HepG2 (cell line): ENCODE measurements around the gene MLLT10. TPM values are rescaled to one million over a fixed set of nuclear protein-coding genes. Genes with fewer than 3 reads are reported as not detected.

ENCODE experiments used
- HNF1A ChIP-seq, 2 experiments: sonication (generic) in 1 of 2; formaldehyde crosslinking in 1 of 2; IDR thresholded peaks; 2 replicates each; pipeline versions ENCODE4 v1.4.0 to v1.6.1; 2016 to 2020; ENCODE audit warnings: borderline replicate concordance in 1 of 2, low read depth in 1 of 2, mild to moderate bottlenecking in 1 of 2, missing genetic modification reagents in 1 of 2
- POLR2A ChIP-seq, 2 experiments: IDR thresholded peaks; 2 replicates each; pipeline ENCODE4 v1.6.1; 2011; ENCODE audit warnings: low read depth in 2 of 2, low read length in 2 of 2, mild to moderate bottlenecking in 1 of 2, moderate library complexity in 1 of 2; ENCODE audit not compliant: insufficient read depth in 1 of 2
- POLR2G ChIP-seq: fragments of 200-400 bp; formaldehyde crosslinking; IDR thresholded peaks from 2 replicates; pipeline ENCODE4 v1.6.1; 2018; ENCODE audit warnings: mild to moderate bottlenecking, low read depth, low read length, moderate library complexity
- REL ChIP-seq: sonication (generic); formaldehyde crosslinking; conservative IDR thresholded peaks from 2 replicates; pipeline ENCODE4 v1.8.0; 2022; ENCODE audit warnings: mild to moderate bottlenecking, missing genetic modification reagents, moderate library complexity
- SMAD3 ChIP-seq: sonication (generic); formaldehyde crosslinking; IDR thresholded peaks from 2 replicates; pipeline ENCODE4 v1.4.0; 2020; ENCODE audit warnings: missing genetic modification reagents
- SRSF1 ChIP-seq: fragments of 200-400 bp; formaldehyde crosslinking; optimal IDR thresholded peaks from 2 replicates; pipeline ENCODE3; 2017; ENCODE audit warnings: mild to moderate bottlenecking, low read depth, low read length, moderate library complexity
- ZNF180 ChIP-seq: sonication (generic); formaldehyde crosslinking; IDR thresholded peaks from 2 replicates; pipeline ENCODE4 v1.4.0; 2020; ENCODE audit warnings: low read depth, missing genetic modification reagents, borderline replicate concordance
- ZNF232 ChIP-seq: sonication (generic); formaldehyde crosslinking; IDR thresholded peaks from 2 replicates; pipeline ENCODE4 v1.4.0; 2020; ENCODE audit warnings: missing genetic modification reagents, borderline replicate concordance
- ZNF280B ChIP-seq: sonication (generic); formaldehyde crosslinking; IDR thresholded peaks from 2 replicates; pipeline ENCODE4 v1.5.0; 2020; ENCODE audit warnings: missing genetic modification reagents, mild to moderate bottlenecking, borderline replicate concordance
- ZNF652 ChIP-seq: IDR thresholded peaks from 2 replicates; pipeline ENCODE4 v1.6.1; 2016; ENCODE audit warnings: low read depth, borderline replicate concordance
- polyA plus RNA-seq, 8 experiments: library from polyadenylated mRNA; depleted of rRNA in 3 of 8; stranded (reverse) in 7 of 8; unstranded in 1 of 8; fragments of >200 nt; fragmentation: Illumina TruSeq in 4 of 8; extraction: Trizol in 4 of 8; gene quantifications; 2 replicates each; pipeline versions ENCODE4 v1.2.1 to v1.2.3, GENCODE V29; 2011 to 2016; ENCODE audit warnings: low read depth in 4 of 8, missing spikeins in 1 of 8, mixed read lengths in 1 of 8; ENCODE audit not compliant: insufficient read depth in 1 of 8
- total RNA-seq, 5 experiments: library from RNA; depleted of rRNA; stranded (reverse); fragments of >200 nt; fragmentation: Illumina TruSeq; extraction: Trizol; gene quantifications; 2 replicates each; pipeline ENCODE4 v1.2.3, GENCODE V29; 2016; ENCODE audit warnings: low read depth in 1 of 5
- TF ChIP-seq, protein P1 (sequence below): IDR thresholded peaks from 2 replicates; pipeline ENCODE4 v1.6.1; 2016
- TF ChIP-seq, protein P2 (sequence below), 2 experiments: sonication (generic) in 1 of 2; formaldehyde crosslinking in 1 of 2; IDR thresholded peaks; 2 replicates each; pipeline versions ENCODE4 v1.6.1 to v1.9.0; 2014 to 2022; ENCODE audit warnings: antibody characterized with exemption in 1 of 2, borderline replicate concordance in 1 of 2, inconsistent platforms in 1 of 2, low read depth in 1 of 2, missing genetic modification reagents in 1 of 2
- TF ChIP-seq, protein P3 (sequence below): sonication (generic); formaldehyde crosslinking; conservative IDR thresholded peaks from 2 replicates; pipeline ENCODE4 v1.8.0; 2022; ENCODE audit warnings: mild to moderate bottlenecking, moderate library complexity, missing genetic modification reagents

Gene MLLT10
- total and polyA plus RNA-seq, 2 of the 13 experiments (the other 11 are each of a cell fraction or from before 2014, with no cell fraction given): 51.3 to 84.1 TPM

DNA sequence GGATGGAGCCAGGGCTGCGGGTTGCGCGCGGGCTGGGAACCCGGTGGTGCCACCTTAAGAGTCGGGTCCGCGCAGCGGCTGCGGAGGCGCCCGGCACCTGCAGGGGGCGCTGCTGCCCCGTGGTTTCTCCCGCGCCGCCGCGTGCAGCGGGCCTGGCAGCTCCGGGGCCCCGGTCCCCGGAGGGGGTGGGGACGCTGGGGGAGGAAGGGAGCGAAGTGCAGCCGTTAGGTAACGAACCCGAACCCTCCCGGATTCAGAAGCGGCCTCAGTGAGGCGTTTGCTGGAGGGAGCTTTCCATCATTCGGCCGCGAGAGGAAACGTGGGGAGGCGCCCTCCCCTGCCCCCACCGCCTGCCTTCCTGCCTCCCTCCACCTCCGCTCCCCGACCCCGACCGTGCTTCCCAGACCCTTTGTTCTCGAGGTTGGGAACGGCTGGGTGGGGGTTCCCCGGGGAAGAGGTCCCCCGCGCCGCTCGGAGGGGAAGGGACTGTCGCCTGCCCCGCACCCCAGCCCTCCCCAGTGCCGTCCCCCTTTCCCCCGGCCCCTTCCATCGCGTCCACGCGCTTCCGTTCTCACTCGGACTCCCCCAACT, 38.2 kb upstream of the MLLT10 start (continued):
- TF ChIP-seq, protein P1, sequence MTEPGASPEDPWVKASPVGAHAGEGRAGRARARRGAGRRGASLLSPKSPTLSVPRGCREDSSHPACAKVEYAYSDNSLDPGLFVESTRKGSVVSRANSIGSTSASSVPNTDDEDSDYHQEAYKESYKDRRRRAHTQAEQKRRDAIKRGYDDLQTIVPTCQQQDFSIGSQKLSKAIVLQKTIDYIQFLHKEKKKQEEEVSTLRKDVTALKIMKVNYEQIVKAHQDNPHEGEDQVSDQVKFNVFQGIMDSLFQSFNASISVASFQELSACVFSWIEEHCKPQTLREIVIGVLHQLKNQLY (CRISPR knock-in tag): peak; percentile 92
- TF ChIP-seq ZNF280B (peak; percentile 81; the same call in 1 of the 2 replicates), ZNF652 (CRISPR knock-in tag) (no peak; the same call in 1 of the 2 replicates), SRSF1 (no peak), POLR2A (IDR thresholded peaks at IDR 0.05; ENCODE audit: insufficient read depth in 1 of 2, low read depth in 2 of 2, low read length in 2 of 2) (peak in 1 of 2 experiments; percentile 98; a peak in 2 of 4 replicates), SMAD3 (peak; percentile 88; the same call in 1 of the 2 replicates), ZNF180 (CRISPR knock-in tag) (no peak), HNF1A (IDR thresholded peaks at IDR 0.05; ENCODE audit: low read depth) (no peak), HNF1A (CRISPR knock-in tag; IDR thresholded peaks at IDR 0.05; ENCODE audit: borderline replicate concordance) (peak; percentile 77; the same call in 1 of the 2 replicates), REL (CRISPR knock-in tag) (peak; percentile 88; the same call in 1 of the 2 replicates), POLR2G (peak; percentile 89), ZNF232 (CRISPR knock-in tag) (no peak; the same call in 1 of the 2 replicates)
- TF ChIP-seq, protein P2, sequence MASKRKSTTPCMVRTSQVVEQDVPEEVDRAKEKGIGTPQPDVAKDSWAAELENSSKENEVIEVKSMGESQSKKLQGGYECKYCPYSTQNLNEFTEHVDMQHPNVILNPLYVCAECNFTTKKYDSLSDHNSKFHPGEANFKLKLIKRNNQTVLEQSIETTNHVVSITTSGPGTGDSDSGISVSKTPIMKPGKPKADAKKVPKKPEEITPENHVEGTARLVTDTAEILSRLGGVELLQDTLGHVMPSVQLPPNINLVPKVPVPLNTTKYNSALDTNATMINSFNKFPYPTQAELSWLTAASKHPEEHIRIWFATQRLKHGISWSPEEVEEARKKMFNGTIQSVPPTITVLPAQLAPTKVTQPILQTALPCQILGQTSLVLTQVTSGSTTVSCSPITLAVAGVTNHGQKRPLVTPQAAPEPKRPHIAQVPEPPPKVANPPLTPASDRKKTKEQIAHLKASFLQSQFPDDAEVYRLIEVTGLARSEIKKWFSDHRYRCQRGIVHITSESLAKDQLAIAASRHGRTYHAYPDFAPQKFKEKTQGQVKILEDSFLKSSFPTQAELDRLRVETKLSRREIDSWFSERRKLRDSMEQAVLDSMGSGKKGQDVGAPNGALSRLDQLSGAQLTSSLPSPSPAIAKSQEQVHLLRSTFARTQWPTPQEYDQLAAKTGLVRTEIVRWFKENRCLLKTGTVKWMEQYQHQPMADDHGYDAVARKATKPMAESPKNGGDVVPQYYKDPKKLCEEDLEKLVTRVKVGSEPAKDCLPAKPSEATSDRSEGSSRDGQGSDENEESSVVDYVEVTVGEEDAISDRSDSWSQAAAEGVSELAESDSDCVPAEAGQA (IDR thresholded peaks at IDR 0.05; ENCODE audit: low read depth): no peak
- TF ChIP-seq, protein P2 (CRISPR knock-in tag; IDR thresholded peaks at IDR 0.05; ENCODE audit: borderline replicate concordance): 0 out of 2 replicates have a peak, but pooled peaks have one; percentile 87
- TF ChIP-seq, protein P3, sequence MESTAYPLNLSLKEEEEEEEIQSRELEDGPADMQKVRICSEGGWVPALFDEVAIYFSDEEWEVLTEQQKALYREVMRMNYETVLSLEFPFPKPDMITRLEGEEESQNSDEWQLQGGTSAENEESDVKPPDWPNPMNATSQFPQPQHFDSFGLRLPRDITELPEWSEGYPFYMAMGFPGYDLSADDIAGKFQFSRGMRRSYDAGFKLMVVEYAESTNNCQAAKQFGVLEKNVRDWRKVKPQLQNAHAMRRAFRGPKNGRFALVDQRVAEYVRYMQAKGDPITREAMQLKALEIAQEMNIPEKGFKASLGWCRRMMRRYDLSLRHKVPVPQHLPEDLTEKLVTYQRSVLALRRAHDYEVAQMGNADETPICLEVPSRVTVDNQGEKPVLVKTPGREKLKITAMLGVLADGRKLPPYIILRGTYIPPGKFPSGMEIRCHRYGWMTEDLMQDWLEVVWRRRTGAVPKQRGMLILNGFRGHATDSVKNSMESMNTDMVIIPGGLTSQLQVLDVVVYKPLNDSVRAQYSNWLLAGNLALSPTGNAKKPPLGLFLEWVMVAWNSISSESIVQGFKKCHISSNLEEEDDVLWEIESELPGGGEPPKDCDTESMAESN (CRISPR knock-in tag): peak; percentile 97
